ENCODE results near the gene KRT75. TPM values are rescaled to one million over a fixed set of nuclear protein-coding genes. Genes with fewer than 3 reads are reported as not detected.

KRT75 gene
- total and polyA plus RNA-seq, 12 donors = not detected

DNA sequence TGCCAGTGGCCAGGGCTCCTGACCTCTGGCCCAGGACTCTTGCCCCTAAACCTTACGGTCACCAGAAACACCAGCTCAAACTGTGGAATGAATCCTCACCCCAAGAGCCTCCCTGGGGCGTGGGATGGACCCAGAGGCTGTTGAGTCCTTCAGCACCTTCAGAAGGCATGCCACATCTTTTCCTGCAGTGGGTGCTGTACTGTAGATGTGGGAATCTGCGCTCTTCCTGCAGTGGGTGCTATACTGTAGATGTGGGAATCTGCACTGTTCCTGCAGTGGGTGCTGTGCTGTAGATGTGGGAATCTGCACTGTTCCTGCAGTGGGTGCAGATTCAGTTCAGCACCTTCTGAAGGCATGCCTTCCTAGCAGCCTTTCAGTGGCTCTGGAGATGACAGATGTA, 29.2 kb downstream of the KRT75 start:
- Histone ChIP-seq H3K27me3 (no peaks in the 10 kb centered on the region), H3K9me3 (replicated peaks in 1 of 3) (no peaks in the 10 kb centered on the region), H3K36me3 (replicated peaks in 1 of 2) (no peaks in the 10 kb centered on the region), H3K4me3 (no peak overlapping the region), H3K27ac (no peak overlapping the region), H3K4me1 (replicated peaks in 1 of 2) (no peaks in the 10 kb centered on the region)
- no peak for TF ChIP-seq CTCF (IDR thresholded peaks at IDR 0.05)
- TF ChIP-seq POLR2A (IDR thresholded peaks at IDR 0.05) = no peak
- no peak for DNase-seq
- 71 to 100% (median 93%) methylated on average over 1 to 3 of the region's 3 CpGs for WGBS, 4 donors
- intact Hi-C loops (cut with DNase I) = no loop called here

DNA sequence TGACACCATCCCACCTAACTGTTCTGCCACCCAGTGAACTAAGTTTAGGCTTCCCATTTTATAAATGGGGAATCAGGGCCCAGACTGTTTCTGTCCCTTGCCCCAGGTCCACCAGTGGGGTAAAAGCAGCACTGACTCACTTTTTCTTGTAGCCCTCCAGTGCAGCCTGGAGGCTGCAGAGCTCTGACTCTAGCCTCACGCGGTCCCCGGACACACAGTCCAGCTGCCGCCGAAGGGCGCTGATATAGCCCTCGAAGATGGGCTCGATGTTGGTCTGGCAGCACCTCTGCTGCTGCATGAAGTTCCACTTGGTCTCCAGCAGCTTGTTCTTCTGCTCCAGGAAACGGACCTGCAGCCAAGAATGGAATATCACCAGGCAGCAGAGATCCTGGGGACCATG, 30.6 kb downstream of the KRT75 start:
- no peak for TF ChIP-seq CTCF (IDR thresholded peaks at IDR 0.05)
- Histone ChIP-seq H3K9me3 (replicated peaks in 1 of 3) (no peaks in the 10 kb centered on the region), H3K4me3 (no peak overlapping the region), H3K4me1 (replicated peaks in 1 of 2) (no peaks in the 10 kb centered on the region), H3K36me3 (replicated peaks in 1 of 2) (no peaks in the 10 kb centered on the region), H3K27ac (no peak overlapping the region), H3K27me3 (no peaks in the 10 kb centered on the region)
- no peak for DNase-seq
- WGBS, 4 donors = 50 to 93% (median 85%) methylated on average over 1 to 9 of the region's 9 CpGs
- intact Hi-C loops (cut with DNase I) = no loop called here

- DNase-seq = no peak
- TF ChIP-seq CTCF (IDR thresholded peaks at IDR 0.05) (no peak), POLR2A (IDR thresholded peaks at IDR 0.05) (no peak)
- no peak overlapping the region for H3K4me3 ChIP-seq
- WGBS, 4 donors = 62 to 74% (median 70%) methylated on average over 3 of the region's 3 CpGs
- H3K36me3 ChIP-seq (replicated peaks in 1 of 2) = no peaks in the 10 kb centered on the region
- H3K9me3 ChIP-seq (replicated peaks in 1 of 3) = no peaks in the 10 kb centered on the region
- no peaks in the 10 kb centered on the region for H3K4me1 ChIP-seq (replicated peaks in 1 of 2)
- no peak overlapping the region for H3K27ac ChIP-seq
- no peaks in the 10 kb centered on the region for H3K27me3 ChIP-seq
- intact Hi-C loops (cut with DNase I) = no loop called here
Observed at GRCh38 chr12:52402873-52403540, 31.2 kb downstream of the KRT75 start.

DNA sequence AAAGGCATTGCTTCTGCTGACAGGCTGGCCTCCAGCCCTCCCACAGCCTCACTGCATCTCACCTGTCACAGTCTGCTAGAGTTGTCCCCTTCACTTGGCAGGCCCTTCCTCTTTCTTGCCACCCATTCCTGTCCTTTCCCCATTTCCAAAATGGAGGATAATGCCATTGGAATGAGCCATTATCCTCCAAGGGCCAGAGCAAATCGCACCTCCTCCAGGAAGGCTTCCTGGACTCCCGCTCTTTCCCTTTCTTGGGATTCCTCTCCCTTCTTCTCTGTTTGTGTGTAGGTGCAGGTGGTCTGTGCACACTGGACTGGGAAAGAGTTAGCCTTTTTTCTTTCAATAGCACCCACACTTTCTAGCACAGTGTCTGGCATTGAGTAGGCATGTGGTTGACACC, 31.8 kb downstream of the KRT75 start:
- H3K4me3 ChIP-seq = no peak overlapping the region
- no peak for DNase-seq
- no peaks in the 10 kb centered on the region for H3K9me3 ChIP-seq (replicated peaks in 1 of 3)
- 82 to 98% (median 89%) methylated on average over 2 of the region's 2 CpGs for WGBS, 4 donors
- H3K4me1 ChIP-seq (replicated peaks in 1 of 2) = no peaks in the 10 kb centered on the region
- no peaks in the 10 kb centered on the region for H3K27me3 ChIP-seq
- H3K27ac ChIP-seq = no peak overlapping the region
- intact Hi-C loops (cut with DNase I) = no loop called here
- TF ChIP-seq POLR2A (IDR thresholded peaks at IDR 0.05) (no peak), CTCF (IDR thresholded peaks at IDR 0.05) (no peak)
- no peaks in the 10 kb centered on the region for H3K36me3 ChIP-seq (replicated peaks in 1 of 2)

All from adrenal gland (tissue), 12 donors.